ENCODE data around the gene ZBTB20.

The ZBTB20 gene

DNA sequence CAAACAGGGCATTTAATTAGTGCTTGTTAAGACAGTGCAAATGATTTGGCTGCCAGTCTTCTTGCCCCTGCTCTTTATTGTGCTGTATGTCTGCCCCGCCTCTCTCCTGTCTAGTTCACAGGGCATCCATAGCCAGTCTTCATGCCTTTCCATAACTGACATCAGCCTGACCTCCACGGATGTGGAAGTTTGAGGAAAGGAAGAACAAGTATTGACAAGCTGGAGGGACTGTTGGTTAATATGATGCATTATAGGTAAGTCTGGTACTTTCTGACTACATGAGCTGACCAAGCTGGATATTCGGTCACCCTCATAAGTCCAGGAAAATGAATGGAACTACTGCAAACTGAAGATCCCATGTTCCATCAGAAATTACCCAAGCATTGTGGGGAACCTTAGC, 527.3 kb downstream of the ZBTB20 start:
- no peak for FAIRE-seq

DNA sequence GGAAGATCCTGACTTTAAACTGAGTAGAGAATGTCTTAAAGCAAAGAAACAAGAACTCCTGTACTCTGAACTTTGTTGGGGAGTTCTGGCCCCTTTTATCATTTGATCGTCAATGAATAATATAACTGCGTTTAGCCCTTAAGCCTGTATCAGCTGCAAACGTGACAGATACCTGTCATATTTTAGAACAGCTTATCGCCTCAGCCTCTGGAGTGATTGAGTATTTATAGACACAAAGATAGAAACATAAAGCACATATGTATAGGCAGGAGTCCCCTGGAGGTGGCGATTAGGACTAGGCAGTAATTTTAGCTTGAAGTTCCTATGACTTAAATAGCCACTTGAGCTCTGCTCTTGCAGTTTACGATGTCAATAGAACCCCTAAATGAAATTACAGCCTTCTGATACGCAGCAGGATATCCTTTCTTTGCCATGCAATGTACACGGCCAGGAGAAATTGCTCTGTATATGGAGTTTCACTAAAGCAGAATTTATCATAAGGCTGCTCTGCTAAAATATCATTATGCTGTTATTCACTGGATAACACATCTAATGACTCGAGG, 531.5 kb downstream of the ZBTB20 start:
- FAIRE-seq = no peak

DNA sequence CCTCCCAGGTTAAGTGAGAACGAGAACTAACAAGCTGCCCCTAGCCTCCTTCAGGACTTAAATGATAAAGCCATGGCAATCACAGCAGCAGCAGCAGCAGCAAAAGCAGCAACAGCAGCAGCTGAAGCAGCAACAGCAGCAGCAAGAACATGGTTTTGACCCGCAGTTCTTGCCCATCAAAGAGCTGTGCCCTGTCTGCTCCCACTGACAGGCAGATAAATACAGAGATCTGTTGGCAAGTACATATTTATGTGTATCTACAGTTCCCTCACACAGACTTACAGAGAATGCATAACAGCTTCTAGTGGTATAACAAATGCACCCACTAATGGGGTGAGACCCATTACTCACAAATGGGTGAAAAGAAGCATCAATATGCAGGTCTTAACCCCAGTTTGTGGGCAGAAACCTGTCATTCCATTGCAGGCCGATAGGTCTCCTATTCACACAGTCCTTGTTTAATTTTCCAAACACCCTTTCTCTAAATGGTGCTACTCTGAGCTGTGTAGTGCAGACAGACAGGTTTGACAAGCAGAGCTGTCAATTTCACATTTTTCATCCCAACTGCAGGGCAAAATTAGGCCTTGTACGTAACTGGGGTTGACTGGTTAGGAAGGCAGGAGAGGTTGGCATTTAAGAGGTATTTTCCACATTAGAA, 537.0 kb downstream of the ZBTB20 start:
- no peak for FAIRE-seq

- FAIRE-seq = no peak
Measured at GRCh38 chr3:114608293-114608692, 538.8 kb downstream of the ZBTB20 start.

DNA sequence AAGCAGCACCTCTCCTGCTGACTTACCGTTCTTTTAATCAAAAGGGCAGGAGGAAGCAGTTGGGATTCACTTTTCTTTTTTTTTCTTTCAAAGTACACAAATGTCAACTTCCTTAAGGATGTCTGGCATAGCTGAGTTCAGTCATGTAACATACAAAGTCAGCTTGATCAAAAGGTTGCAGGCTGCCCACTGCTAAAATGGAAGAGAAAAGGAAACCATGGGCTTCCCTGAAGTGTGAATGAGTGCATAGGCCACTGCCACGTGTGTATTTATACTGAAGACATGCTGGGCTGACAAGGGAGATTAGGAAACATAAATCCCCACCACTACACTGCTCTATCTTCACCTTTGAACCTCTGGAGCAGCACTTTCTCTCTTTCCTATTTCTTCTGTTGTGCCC, 540.8 kb downstream of the ZBTB20 start:
- FAIRE-seq = no peak

DNA sequence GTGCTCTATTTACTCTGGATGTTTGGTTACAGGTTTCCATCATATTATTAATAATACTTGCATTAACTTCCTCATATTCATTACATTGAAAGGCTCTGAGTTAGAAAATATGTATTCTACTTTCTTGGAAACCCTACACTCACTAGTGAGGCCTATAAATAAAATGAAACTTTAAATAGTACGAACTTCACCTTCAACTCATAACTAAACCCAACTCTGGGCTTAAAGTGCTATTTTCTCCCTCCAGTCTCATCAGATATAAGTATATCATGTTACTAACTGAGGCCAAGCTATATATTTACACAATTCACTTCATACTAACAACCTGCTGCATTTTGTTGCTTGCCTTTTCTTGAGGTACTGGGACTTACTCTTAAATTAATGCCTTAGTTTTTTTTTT, 546.5 kb downstream of the ZBTB20 start:
- FAIRE-seq = no peak

DNA sequence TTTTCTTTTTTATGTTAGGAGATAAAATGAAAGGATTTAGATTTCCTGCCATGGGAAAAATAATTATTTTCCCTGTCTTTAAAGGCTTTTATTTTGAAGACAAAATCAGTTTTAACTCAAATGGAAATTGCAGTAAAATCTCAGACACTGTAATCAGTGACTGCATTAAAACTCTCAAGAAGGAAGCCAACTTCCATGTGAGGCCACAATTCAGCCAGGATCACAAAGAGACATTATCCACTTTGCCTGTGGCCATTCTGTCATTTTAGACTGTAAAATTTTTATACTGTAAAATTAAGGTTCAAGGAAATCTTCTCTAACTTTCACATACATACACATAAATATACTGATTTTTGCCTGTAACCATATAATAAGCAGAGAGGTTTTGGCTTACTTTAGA, 549.2 kb downstream of the ZBTB20 start:
- no peak for FAIRE-seq

- no peak for FAIRE-seq
Measured at GRCh38 chr3:114597012-114597411, 550.1 kb downstream of the ZBTB20 start.

DNA sequence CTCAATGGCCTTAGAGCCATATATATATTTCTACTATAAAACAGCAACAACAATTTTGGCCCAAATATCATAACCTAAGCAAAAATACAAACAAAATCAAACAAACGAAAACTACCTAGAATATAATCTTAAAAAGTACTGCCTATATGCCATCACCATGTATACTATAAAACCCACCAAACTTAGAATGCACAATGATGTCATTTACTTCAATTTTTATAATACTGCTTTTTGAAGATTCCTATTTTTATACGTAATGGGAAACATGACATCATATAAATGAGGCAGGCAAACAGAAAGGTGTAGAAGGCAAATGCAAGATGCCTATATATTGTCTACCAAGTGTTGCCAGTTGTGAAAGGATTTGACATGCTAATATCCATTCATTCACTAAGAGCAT, 550.9 kb downstream of the ZBTB20 start:
- no peak for FAIRE-seq

GRCh38 chr3:114595522-114596028, 551.5 kb downstream of the ZBTB20 start:
- FAIRE-seq = no peak

GRCh38 chr3:114590309-114591047, 556.6 kb downstream of the ZBTB20 start:
- peak; percentile 15 for FAIRE-seq

GRCh38 chr3:114587986-114588385, 559.1 kb downstream of the ZBTB20 start:
- no peak for FAIRE-seq

DNA sequence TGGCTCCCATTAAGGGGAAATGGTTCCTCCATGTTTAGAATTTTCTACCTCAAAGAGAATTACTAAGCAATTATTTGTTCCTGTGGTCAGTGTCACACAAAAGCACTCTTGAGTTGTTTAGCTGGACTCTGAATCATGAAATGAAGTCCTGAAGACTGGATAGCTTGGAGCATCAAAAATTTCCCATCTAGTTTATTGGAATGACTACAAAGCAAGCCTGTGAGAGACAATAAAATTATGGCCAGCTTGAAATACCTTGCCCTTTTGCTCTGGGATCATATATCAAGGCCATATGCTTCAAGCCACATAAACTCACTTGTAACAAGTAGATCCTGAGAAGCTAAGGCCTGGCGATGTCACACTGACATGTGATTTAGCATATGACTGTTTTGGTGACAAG, 561.0 kb downstream of the ZBTB20 start:
- FAIRE-seq = no peak

- no peak for FAIRE-seq
Measured at GRCh38 chr3:114585687-114586086, 561.4 kb downstream of the ZBTB20 start.

- FAIRE-seq = no peak
Measured at GRCh38 chr3:114584734-114585371, 562.2 kb downstream of the ZBTB20 start.

DNA sequence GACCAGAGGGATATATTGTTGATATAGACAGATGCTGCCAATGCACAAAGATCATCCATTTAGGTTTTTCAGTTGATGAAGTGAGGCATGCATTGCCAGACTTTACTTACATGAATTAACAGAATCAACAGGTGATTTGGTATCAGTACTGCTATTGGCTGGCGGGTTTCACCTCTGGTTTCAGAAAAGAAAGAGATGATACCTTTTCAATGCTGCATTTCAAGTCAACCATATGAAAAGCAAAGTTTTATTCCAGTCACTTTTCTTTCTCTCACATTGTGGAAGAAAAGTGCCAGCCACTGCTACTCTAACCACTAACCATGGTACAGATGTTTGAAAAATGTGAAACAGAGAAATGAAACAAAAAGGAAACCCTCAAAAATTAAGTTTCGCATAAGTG, 564.2 kb downstream of the ZBTB20 start:
- no peak for FAIRE-seq

- no peak for FAIRE-seq
Measured at GRCh38 chr3:114572364-114573062, 574.6 kb downstream of the ZBTB20 start.

- no peak for FAIRE-seq
Measured at GRCh38 chr3:114571363-114571762, 575.7 kb downstream of the ZBTB20 start.

- no peak for FAIRE-seq
Measured at GRCh38 chr3:114569186-114569585, 577.9 kb downstream of the ZBTB20 start.

DNA sequence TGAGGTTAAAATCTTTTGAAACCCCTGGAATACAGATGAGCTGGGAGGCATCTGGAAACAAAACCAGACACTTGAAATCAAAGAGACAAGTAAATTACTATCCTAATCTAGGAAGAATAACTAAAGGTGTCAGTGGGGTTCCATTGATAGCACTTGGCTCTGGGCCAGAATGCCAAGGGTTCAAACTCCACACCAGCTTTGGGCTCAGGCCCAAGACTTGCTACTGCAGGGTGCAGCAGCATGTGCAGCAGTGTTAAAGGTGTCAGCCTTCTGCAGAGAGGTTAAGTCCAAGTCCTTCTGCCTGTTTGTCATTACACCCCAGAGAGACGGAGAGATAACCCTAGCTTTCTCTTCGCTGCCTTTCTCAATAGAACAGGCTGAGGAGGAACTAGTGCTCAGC, 579.3 kb downstream of the ZBTB20 start:
- FAIRE-seq = no peak

- FAIRE-seq = no peak
Measured at GRCh38 chr3:114566767-114567166, 580.3 kb downstream of the ZBTB20 start.

GRCh38 chr3:114566162-114566755, 580.8 kb downstream of the ZBTB20 start:
- no peak for FAIRE-seq

DNA sequence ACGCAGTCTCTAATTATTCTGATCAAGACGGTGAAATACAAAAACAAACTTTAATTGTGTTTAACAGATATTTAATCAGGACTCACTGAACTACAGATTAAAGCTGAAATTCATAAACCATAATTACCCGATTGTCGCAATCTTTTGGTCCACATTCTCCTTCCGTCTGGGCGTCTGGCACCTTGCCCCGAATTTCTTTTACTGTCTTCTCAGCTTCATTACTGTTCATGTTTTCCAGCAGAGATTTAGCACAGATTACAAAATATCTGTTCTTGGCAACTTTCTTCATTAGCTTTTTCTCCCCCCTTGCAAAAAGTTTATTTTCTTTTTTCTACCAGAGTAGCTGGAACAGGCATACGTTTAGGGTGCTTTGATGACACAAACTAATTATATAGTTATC, 581.9 kb downstream of the ZBTB20 start:
- no peak for FAIRE-seq

Data from G401.6 (cell line).